CD4-positive, alpha-beta T cell treated with Interleukin-17A for 4 hours (primary cell): ENCODE results near the gene ELL2.

ENCODE experiments used
- DNase-seq: peaks from one replicate; pipeline ENCODE4 v3.0.0-alpha.2; 2020; ENCODE audit warnings: mixed read lengths

ELL2 gene

GRCh38 chr5:95953021-95953702, 8.5 kb downstream of the ELL2 start:
- DNase-seq: no peak

GRCh38 chr5:95951916-95952315, 9.7 kb downstream of the ELL2 start:
- no peak for DNase-seq

GRCh38 chr5:95949810-95950209, 11.8 kb downstream of the ELL2 start:
- DNase-seq: no peak

- DNase-seq: no peak
Observed at GRCh38 chr5:95948631-95949030, 13.0 kb downstream of the ELL2 start.

- no peak for DNase-seq
Observed at GRCh38 chr5:95946451-95946850, 15.2 kb downstream of the ELL2 start.

- DNase-seq: no peak
Observed at GRCh38 chr5:95942968-95943367, 18.7 kb downstream of the ELL2 start.

- no peak for DNase-seq
Observed at GRCh38 chr5:95942414-95942813, 19.2 kb downstream of the ELL2 start.

GRCh38 chr5:95941756-95942155, 19.9 kb downstream of the ELL2 start:
- no peak for DNase-seq

GRCh38 chr5:95940758-95941682, 20.6 kb downstream of the ELL2 start:
- DNase-seq: no peak

GRCh38 chr5:95939465-95939864, 22.2 kb downstream of the ELL2 start:
- no peak for DNase-seq

- DNase-seq: no peak
Observed at GRCh38 chr5:95938766-95939165, 22.9 kb downstream of the ELL2 start.

GRCh38 chr5:95938347-95938746, 23.3 kb downstream of the ELL2 start:
- DNase-seq: no peak

GRCh38 chr5:95937607-95938152, 24.0 kb downstream of the ELL2 start:
- DNase-seq: no peak

- no peak for DNase-seq
Observed at GRCh38 chr5:95936812-95937397, 24.7 kb downstream of the ELL2 start.

GRCh38 chr5:95935553-95936100, 26.0 kb downstream of the ELL2 start:
- DNase-seq: no peak

GRCh38 chr5:95934207-95934804, 27.3 kb downstream of the ELL2 start:
- DNase-seq: no peak

- no peak for DNase-seq
Observed at GRCh38 chr5:95932941-95933340, 28.7 kb downstream of the ELL2 start.

GRCh38 chr5:95931079-95931833, 30.4 kb downstream of the ELL2 start:
- no peak for DNase-seq

- DNase-seq: no peak
Observed at GRCh38 chr5:95930141-95930930, 31.3 kb downstream of the ELL2 start.

GRCh38 chr5:95928724-95929253, 32.9 kb downstream of the ELL2 start:
- no peak for DNase-seq
